ENCODE results near the gene ZNF862.

The ZNF862 gene

GRCh38 chr7:149793261-149793660, 44.9 kb upstream of the ZNF862 start:
- ATAC-seq = no peak
- TF ChIP-seq POU6F1 (CRISPR knock-in tag; IDR thresholded peaks at IDR 0.05; ENCODE audit: borderline replicate concordance, low read depth) = no peak
- TF ChIP-seq ZNF8 (CRISPR knock-in tag; IDR thresholded peaks at IDR 0.05) = no peak
- no peak for TF ChIP-seq ZFP30 (CRISPR knock-in tag; IDR thresholded peaks at IDR 0.05)
- no peak for TF ChIP-seq CREB5 (CRISPR knock-in tag; IDR thresholded peaks at IDR 0.05; ENCODE audit: low read depth)
- no peak for TF ChIP-seq PPARA (CRISPR knock-in tag; IDR thresholded peaks at IDR 0.05; ENCODE audit: borderline replicate concordance)

GRCh38 chr7:149794661-149795060, 43.5 kb upstream of the ZNF862 start:
- TF ChIP-seq ZNF70 (CRISPR knock-in tag; IDR thresholded peaks at IDR 0.05) = no peak
- ATAC-seq = peak; percentile 28

- TF ChIP-seq TSHZ2 (CRISPR knock-in tag; IDR thresholded peaks at IDR 0.05) (no peak), TCF4 (CRISPR knock-in tag; IDR thresholded peaks at IDR 0.05; ENCODE audit: borderline replicate concordance) (no peak), TOX (CRISPR knock-in tag; IDR thresholded peaks at IDR 0.05; ENCODE audit: borderline replicate concordance) (no peak), ZNF70 (CRISPR knock-in tag; IDR thresholded peaks at IDR 0.05) (no peak)
- ATAC-seq = no peak
These were observed 43.0 kb upstream of the ZNF862 start for GRCh38 chr7:149795126-149795525.

- no peak for ATAC-seq
- TF ChIP-seq RARB (CRISPR knock-in tag; IDR thresholded peaks at IDR 0.05) (no peak), ESRRG (CRISPR knock-in tag; IDR thresholded peaks at IDR 0.05) (no peak), SNAI2 (CRISPR knock-in tag; IDR thresholded peaks at IDR 0.05) (no peak), TSHZ2 (CRISPR knock-in tag; IDR thresholded peaks at IDR 0.05) (no peak), ZNF565 (CRISPR knock-in tag; conservative IDR thresholded peaks at IDR 0.05; ENCODE audit: low read depth) (no peak), ZFP30 (CRISPR knock-in tag; IDR thresholded peaks at IDR 0.05) (no peak), CSRNP3 (CRISPR knock-in tag; IDR thresholded peaks at IDR 0.05) (no peak), ARNTL (CRISPR knock-in tag; IDR thresholded peaks at IDR 0.05; ENCODE audit: borderline replicate concordance, low read depth) (no peak), ISL1 (CRISPR knock-in tag; IDR thresholded peaks at IDR 0.05) (no peak), OSR1 (CRISPR knock-in tag; IDR thresholded peaks at IDR 0.05) (no peak), GLIS3 (CRISPR knock-in tag; IDR thresholded peaks at IDR 0.05) (no peak), ZNF70 (CRISPR knock-in tag; IDR thresholded peaks at IDR 0.05) (no peak), ZC3H10 (CRISPR knock-in tag; IDR thresholded peaks at IDR 0.05) (no peak), TOX (CRISPR knock-in tag; IDR thresholded peaks at IDR 0.05; ENCODE audit: borderline replicate concordance) (no peak), CREB5 (CRISPR knock-in tag; IDR thresholded peaks at IDR 0.05; ENCODE audit: low read depth) (no peak), BACH2 (CRISPR knock-in tag; IDR thresholded peaks at IDR 0.05; ENCODE audit: borderline replicate concordance) (no peak), POU6F1 (CRISPR knock-in tag; IDR thresholded peaks at IDR 0.05; ENCODE audit: borderline replicate concordance, low read depth) (no peak), CSDC2 (CRISPR knock-in tag; IDR thresholded peaks at IDR 0.05) (no peak), ZFP3 (CRISPR knock-in tag; IDR thresholded peaks at IDR 0.05) (no peak)
These were observed 41.8 kb upstream of the ZNF862 start for GRCh38 chr7:149796287-149796860.

Measured in SK-N-SH treated with all-trans-retinoic acid at 6 μM for 48 hours (cell line).